Mesenchymal stem cell (in vitro differentiated cells and primary cell): Measurements from ENCODE around the gene GPX3.

Experiments used
- DNase-seq: peaks from one replicate; pipeline ENCODE4 v3.0.0-alpha.2; 2013
- H2AFZ ChIP-seq: one replicate; pipeline ENCODE4 v1.6.1; 2013; ENCODE audit warnings: low read depth, mild to moderate bottlenecking, control low read depth, inconsistent platforms, low read length, moderate library complexity
- H2AK5ac ChIP-seq: 2 replicates; pipeline ENCODE4 v1.6.1; 2013; ENCODE audit warnings: low read length, moderate library complexity, mild to moderate bottlenecking, inconsistent platforms; ENCODE audit not compliant: severe bottlenecking
- H2BK120ac ChIP-seq: one replicate; pipeline ENCODE4 v1.6.1; 2013; ENCODE audit warnings: low read depth, mild to moderate bottlenecking, inconsistent platforms, low read length, moderate library complexity
- H2BK12ac ChIP-seq, 2 experiments: one replicate each; pipeline ENCODE4 v1.6.1; 2013; ENCODE audit warnings: inconsistent platforms in 2 of 2, low read length in 2 of 2, mild to moderate bottlenecking in 2 of 2, moderate library complexity in 2 of 2, control low read depth in 1 of 2
- H2BK15ac ChIP-seq: one replicate; pipeline ENCODE4 v1.6.1; 2013; ENCODE audit warnings: mild to moderate bottlenecking, low read depth, inconsistent platforms; ENCODE audit not compliant: poor library complexity, severe bottlenecking
- H2BK5ac ChIP-seq: 2 replicates; pipeline ENCODE4 v1.6.1; 2013; ENCODE audit warnings: low read depth, mild to moderate bottlenecking, low read length, control low read depth, inconsistent platforms; ENCODE audit not compliant: poor library complexity, severe bottlenecking
- H3K14ac ChIP-seq, 2 experiments: one replicate each; pipeline ENCODE4 v1.6.1; 2013; ENCODE audit warnings: inconsistent platforms in 2 of 2, low read length in 2 of 2, control low read depth in 1 of 2, mild to moderate bottlenecking in 1 of 2, moderate library complexity in 1 of 2
- H3K18ac ChIP-seq, 2 experiments: one replicate each; pipeline ENCODE4 v1.6.1; 2013; ENCODE audit warnings: inconsistent platforms in 2 of 2, low read length in 2 of 2, control low read depth in 1 of 2, low read depth in 1 of 2, mild to moderate bottlenecking in 1 of 2
- H3K23ac ChIP-seq, 2 experiments: one replicate each; pipeline ENCODE4 v1.6.1; 2013; ENCODE audit warnings: inconsistent platforms in 2 of 2, low read length in 2 of 2, mild to moderate bottlenecking in 2 of 2, moderate library complexity in 2 of 2, control low read depth in 1 of 2
- H3K27ac ChIP-seq: 2 replicates; pipeline ENCODE4 v1.5.1; 2013; ENCODE audit warnings: mild to moderate bottlenecking, moderate library complexity, low read length, control low read depth, inconsistent platforms; ENCODE audit not compliant: poor library complexity, severe bottlenecking
- H3K27me3 ChIP-seq, 2 experiments: 2 replicates each; pipeline versions ENCODE4 v1.6.1 to v1.7.0; 2013; ENCODE audit warnings: low read length in 2 of 2, mild to moderate bottlenecking in 2 of 2, moderate library complexity in 2 of 2, control low read depth in 1 of 2, inconsistent platforms in 1 of 2; ENCODE audit not compliant: control insufficient read depth in 1 of 2, insufficient read depth in 1 of 2
- H3K36me3 ChIP-seq, 2 experiments: 2 replicates each; pipeline versions ENCODE4 v1.6.1 to v1.7.0; 2013; ENCODE audit warnings: low read length in 2 of 2, control low read depth in 1 of 2, inconsistent platforms in 1 of 2, low read depth in 1 of 2, mild to moderate bottlenecking in 1 of 2; ENCODE audit not compliant: insufficient read depth in 2 of 2, control insufficient read depth in 1 of 2
- H3K4ac ChIP-seq, 2 experiments: one replicate each; pipeline ENCODE4 v1.6.1; 2013; ENCODE audit warnings: inconsistent platforms in 2 of 2, low read length in 2 of 2, mild to moderate bottlenecking in 2 of 2, moderate library complexity in 2 of 2, control low read depth in 1 of 2, low read depth in 1 of 2
- H3K4me1 ChIP-seq: 2 replicates; pipeline ENCODE4 v1.6.1; 2013; ENCODE audit warnings: low read depth, low read length, control low read depth; ENCODE audit not compliant: control insufficient read depth, insufficient read depth
- H3K4me2 ChIP-seq: 2 replicates; pipeline ENCODE4 v1.6.1; 2013; ENCODE audit warnings: low read length, mild to moderate bottlenecking, inconsistent platforms; ENCODE audit not compliant: poor library complexity, severe bottlenecking
- H3K4me3 ChIP-seq, 2 experiments: 2 replicates each; pipeline versions ENCODE4 v1.5.1 to v1.7.0; 2013; ENCODE audit warnings: low read length in 2 of 2, mild to moderate bottlenecking in 2 of 2, control low read depth in 1 of 2, low read depth in 1 of 2; ENCODE audit not compliant: insufficient read depth in 1 of 2
- H3K79me1 ChIP-seq: replicated peaks from 2 replicates; pipeline ENCODE4 v1.6.1; 2013; ENCODE audit warnings: mild to moderate bottlenecking, control low read depth, low read length, inconsistent platforms; ENCODE audit not compliant: poor library complexity, severe bottlenecking
- H3K9ac ChIP-seq: 2 replicates; pipeline ENCODE4 v1.7.0; 2013; ENCODE audit warnings: mild to moderate bottlenecking, low read length, moderate library complexity
- H3K9me3 ChIP-seq: 2 replicates; pipeline ENCODE4 v1.7.0; 2013; ENCODE audit warnings: mild to moderate bottlenecking, low read length; ENCODE audit not compliant: control insufficient read depth
- H4K8ac ChIP-seq: one replicate; pipeline ENCODE4 v1.6.1; 2013; ENCODE audit warnings: inconsistent platforms, mild to moderate bottlenecking, low read length, moderate library complexity
- H4K91ac ChIP-seq: one replicate; pipeline ENCODE4 v1.6.1; 2013; ENCODE audit warnings: mild to moderate bottlenecking, low read length, inconsistent platforms
- WGBS: methylation state at CpG from one replicate; pipeline ENCODE4 v1.1.7; 2013; ENCODE audit warnings: mixed read lengths; 5-methylcytosine and 5-hydroxymethylcytosine counted together

The GPX3 gene

GRCh38 chr5:151018846-151019245, 1.5 kb upstream of the GPX3 start:
- Histone ChIP-seq H2BK120ac (no peak overlapping the region), H3K9me3 (no peaks in the 10 kb centered on the region), H3K14ac (no peak overlapping the region), H2AFZ (no peak overlapping the region), H3K27ac (no peak overlapping the region), H3K9ac (no peak overlapping the region), H3K4me2 (no peak overlapping the region), H3K27me3 (no peaks in the 10 kb centered on the region), H3K36me3 (peaks cover under 1 to 14% of the 10 kb centered on the region in 2 experiments), H2BK5ac (no peak overlapping the region), H4K8ac (no peak overlapping the region), H3K23ac (no peak overlapping the region), H3K4me1 (peaks cover 21% of the 10 kb centered on the region), H3K79me1 (no peaks in the 10 kb centered on the region), H2BK15ac (no peak overlapping the region), H2BK12ac (no peak overlapping the region), H3K4ac (no peak overlapping the region), H2AK5ac (no peak overlapping the region), H3K18ac (no peak overlapping the region), H3K4me3 (no peak overlapping the region), H4K91ac (no peak overlapping the region)
- 100% methylated on average over 2 of the region's 2 CpGs for WGBS
- DNase-seq: no peak

DNA sequence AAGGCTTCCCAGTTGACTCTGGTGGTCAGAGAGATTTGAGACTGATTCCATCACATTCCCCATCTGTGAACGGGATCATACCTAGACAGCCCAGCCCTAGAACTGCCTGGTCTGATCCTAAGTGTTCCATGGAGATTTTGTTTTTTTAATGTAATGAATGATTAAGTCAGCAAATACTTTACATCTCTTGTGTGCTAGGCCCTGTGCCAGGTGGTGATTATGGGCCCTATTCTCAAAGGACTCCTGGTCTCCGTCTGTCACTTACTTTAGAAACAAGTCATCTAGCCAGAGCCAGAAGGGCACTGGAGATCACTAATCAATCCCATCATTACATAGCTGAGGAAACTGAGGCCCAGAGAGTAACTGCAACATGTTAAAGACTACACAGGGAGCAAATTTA, 1.1 kb upstream of the GPX3 start:
- H3K4me3 ChIP-seq: no peak overlapping the region
- H3K9me3 ChIP-seq: no peaks in the 10 kb centered on the region
- peaks cover 2% of the 10 kb centered on the region for H3K79me1 ChIP-seq
- no peak overlapping the region for H3K9ac ChIP-seq
- H2AFZ ChIP-seq: no peak overlapping the region
- H3K27me3 ChIP-seq: no peaks in the 10 kb centered on the region
- 93% methylated on average over 1 of the region's 2 CpGs for WGBS
- no peak overlapping the region for H3K27ac ChIP-seq
- no peak overlapping the region for H3K4me2 ChIP-seq
- no peak overlapping the region for H3K18ac ChIP-seq
- H2BK12ac ChIP-seq: no peak overlapping the region
- no peak overlapping the region for H2BK120ac ChIP-seq
- H3K14ac ChIP-seq: no peak overlapping the region
- H3K23ac ChIP-seq: no peak overlapping the region
- H4K91ac ChIP-seq: no peak overlapping the region
- no peak overlapping the region for H2BK5ac ChIP-seq
- no peak overlapping the region for H4K8ac ChIP-seq
- no peak overlapping the region for H3K4ac ChIP-seq
- no peak overlapping the region for H2AK5ac ChIP-seq
- no peak for DNase-seq
- H2BK15ac ChIP-seq: no peak overlapping the region
- H3K36me3 ChIP-seq: peaks cover 5 to 16% of the 10 kb centered on the region in 2 experiments
- H3K4me1 ChIP-seq: peaks cover 21% of the 10 kb centered on the region

- no peak overlapping the region for H2BK120ac ChIP-seq
- peaks cover 4% of the 10 kb centered on the region for H3K79me1 ChIP-seq
- peaks cover 21% of the 10 kb centered on the region for H3K4me1 ChIP-seq
- peak overlapping the region; percentile 86 for H3K4me2 ChIP-seq
- no peak overlapping the region for H4K91ac ChIP-seq
- H3K9ac ChIP-seq: peak overlapping the region; percentile 78
- no peaks in the 10 kb centered on the region for H3K27me3 ChIP-seq
- H4K8ac ChIP-seq: no peak overlapping the region
- no peak overlapping the region for H3K18ac ChIP-seq
- no peak overlapping the region for H2BK12ac ChIP-seq
- H3K23ac ChIP-seq: no peak overlapping the region
- no peak overlapping the region for H3K27ac ChIP-seq
- DNase-seq: no peak
- peak overlapping the region in 1 of 2 experiments; percentile 84 for H3K4me3 ChIP-seq
- H2BK5ac ChIP-seq: no peak overlapping the region
- H3K4ac ChIP-seq: no peak overlapping the region
- peaks cover 28 to 32% of the 10 kb centered on the region in 2 experiments for H3K36me3 ChIP-seq
- no peak overlapping the region for H2AK5ac ChIP-seq
- no peak overlapping the region for H3K14ac ChIP-seq
- H2AFZ ChIP-seq: no peak overlapping the region
- no peak overlapping the region for H2BK15ac ChIP-seq
- no peaks in the 10 kb centered on the region for H3K9me3 ChIP-seq
- WGBS: 95% methylated on average over 6 of the region's 6 CpGs
Observed at GRCh38 chr5:151021746-151022145, 1.4 kb downstream of the GPX3 start.

GRCh38 chr5:151022511-151023018, 2.2 kb downstream of the GPX3 start:
- Histone ChIP-seq H3K4me3 (peak overlapping the region in 1 of 2 experiments; percentile 84), H3K27ac (no peak overlapping the region), H2AK5ac (no peak overlapping the region), H3K9me3 (no peaks in the 10 kb centered on the region), H4K8ac (no peak overlapping the region), H3K79me1 (peaks cover 6% of the 10 kb centered on the region), H3K27me3 (no peaks in the 10 kb centered on the region), H2BK12ac (no peak overlapping the region), H2BK15ac (no peak overlapping the region), H2BK120ac (no peak overlapping the region), H2AFZ (no peak overlapping the region), H3K36me3 (peaks cover 36 to 40% of the 10 kb centered on the region in 2 experiments), H3K4ac (no peak overlapping the region), H3K4me1 (peaks cover 21% of the 10 kb centered on the region), H3K9ac (peak overlapping the region; percentile 78), H3K18ac (no peak overlapping the region), H3K23ac (no peak overlapping the region), H3K14ac (no peak overlapping the region), H4K91ac (no peak overlapping the region), H3K4me2 (no peak overlapping the region), H2BK5ac (no peak overlapping the region)
- WGBS: 86% methylated on average over 7 of the region's 7 CpGs
- DNase-seq: no peak
